ENCODE data around the gene EIF2B4.

DNA sequence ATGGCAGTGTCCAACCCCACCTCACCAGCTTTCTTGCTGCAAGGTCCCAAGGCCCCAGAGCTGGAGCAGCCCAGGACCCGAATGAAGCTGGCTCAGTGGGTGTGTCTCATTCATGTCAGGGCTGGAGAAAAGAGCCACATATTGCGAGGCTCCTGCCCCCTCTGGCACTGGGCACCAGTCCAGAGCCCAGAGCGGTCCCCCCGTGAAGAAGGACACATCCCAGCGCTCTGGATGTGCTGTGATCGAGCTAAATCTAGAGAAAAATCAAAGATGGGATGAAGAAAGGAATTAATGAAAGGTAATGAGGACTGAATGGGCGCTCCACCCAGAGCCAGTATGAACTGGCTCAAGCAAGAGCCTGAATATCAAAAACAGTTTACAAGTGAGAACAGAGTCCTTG, 34.0 kb downstream of the EIF2B4 start:
- TF ChIP-seq ELF4 (CRISPR knock-in tag; IDR thresholded peaks at IDR 0.05) (no peak), GATAD2A (IDR thresholded peaks at IDR 0.05) (no peak), TBL1XR1 (IDR thresholded peaks at IDR 0.05; ENCODE audit: low read length in 2 of 2) (no peak), POLR2A (conservative IDR thresholded peaks at IDR 0.05) (no peak), ZNF584 (CRISPR knock-in tag; IDR thresholded peaks at IDR 0.05; ENCODE audit: low read depth) (no peak), POLR2AphosphoS5 (IDR thresholded peaks at IDR 0.05; ENCODE audit: control insufficient read depth, insufficient read depth, low read depth, low read length) (no peak), NFYB (IDR thresholded peaks at IDR 0.05; ENCODE audit: extremely low read depth, insufficient read length) (no peak), TRIM28 (IDR thresholded peaks at IDR 0.05) (no peak), ZNF384 (IDR thresholded peaks at IDR 0.05; ENCODE audit: low read depth, low read length) (no peak)
- TF ChIP-seq, protein P1, sequence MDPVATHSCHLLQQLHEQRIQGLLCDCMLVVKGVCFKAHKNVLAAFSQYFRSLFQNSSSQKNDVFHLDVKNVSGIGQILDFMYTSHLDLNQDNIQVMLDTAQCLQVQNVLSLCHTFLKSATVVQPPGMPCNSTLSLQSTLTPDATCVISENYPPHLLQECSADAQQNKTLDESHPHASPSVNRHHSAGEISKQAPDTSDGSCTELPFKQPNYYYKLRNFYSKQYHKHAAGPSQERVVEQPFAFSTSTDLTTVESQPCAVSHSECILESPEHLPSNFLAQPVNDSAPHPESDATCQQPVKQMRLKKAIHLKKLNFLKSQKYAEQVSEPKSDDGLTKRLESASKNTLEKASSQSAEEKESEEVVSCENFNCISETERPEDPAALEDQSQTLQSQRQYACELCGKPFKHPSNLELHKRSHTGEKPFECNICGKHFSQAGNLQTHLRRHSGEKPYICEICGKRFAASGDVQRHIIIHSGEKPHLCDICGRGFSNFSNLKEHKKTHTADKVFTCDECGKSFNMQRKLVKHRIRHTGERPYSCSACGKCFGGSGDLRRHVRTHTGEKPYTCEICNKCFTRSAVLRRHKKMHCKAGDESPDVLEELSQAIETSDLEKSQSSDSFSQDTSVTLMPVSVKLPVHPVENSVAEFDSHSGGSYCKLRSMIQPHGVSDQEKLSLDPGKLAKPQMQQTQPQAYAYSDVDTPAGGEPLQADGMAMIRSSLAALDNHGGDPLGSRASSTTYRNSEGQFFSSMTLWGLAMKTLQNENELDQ (CRISPR knock-in tag; IDR thresholded peaks at IDR 0.05; ENCODE audit: borderline replicate concordance) = no peak
- TF ChIP-seq, protein P2, sequence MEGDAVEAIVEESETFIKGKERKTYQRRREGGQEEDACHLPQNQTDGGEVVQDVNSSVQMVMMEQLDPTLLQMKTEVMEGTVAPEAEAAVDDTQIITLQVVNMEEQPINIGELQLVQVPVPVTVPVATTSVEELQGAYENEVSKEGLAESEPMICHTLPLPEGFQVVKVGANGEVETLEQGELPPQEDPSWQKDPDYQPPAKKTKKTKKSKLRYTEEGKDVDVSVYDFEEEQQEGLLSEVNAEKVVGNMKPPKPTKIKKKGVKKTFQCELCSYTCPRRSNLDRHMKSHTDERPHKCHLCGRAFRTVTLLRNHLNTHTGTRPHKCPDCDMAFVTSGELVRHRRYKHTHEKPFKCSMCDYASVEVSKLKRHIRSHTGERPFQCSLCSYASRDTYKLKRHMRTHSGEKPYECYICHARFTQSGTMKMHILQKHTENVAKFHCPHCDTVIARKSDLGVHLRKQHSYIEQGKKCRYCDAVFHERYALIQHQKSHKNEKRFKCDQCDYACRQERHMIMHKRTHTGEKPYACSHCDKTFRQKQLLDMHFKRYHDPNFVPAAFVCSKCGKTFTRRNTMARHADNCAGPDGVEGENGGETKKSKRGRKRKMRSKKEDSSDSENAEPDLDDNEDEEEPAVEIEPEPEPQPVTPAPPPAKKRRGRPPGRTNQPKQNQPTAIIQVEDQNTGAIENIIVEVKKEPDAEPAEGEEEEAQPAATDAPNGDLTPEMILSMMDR (IDR thresholded peaks at IDR 0.05 in 2 of 3, conservative IDR thresholded peaks at IDR 0.05 in 1 of 3; ENCODE audit: insufficient read depth in 2 of 3, low read depth in 1 of 3, low read length in 3 of 3) = no peak
- TF ChIP-seq, protein P3, sequence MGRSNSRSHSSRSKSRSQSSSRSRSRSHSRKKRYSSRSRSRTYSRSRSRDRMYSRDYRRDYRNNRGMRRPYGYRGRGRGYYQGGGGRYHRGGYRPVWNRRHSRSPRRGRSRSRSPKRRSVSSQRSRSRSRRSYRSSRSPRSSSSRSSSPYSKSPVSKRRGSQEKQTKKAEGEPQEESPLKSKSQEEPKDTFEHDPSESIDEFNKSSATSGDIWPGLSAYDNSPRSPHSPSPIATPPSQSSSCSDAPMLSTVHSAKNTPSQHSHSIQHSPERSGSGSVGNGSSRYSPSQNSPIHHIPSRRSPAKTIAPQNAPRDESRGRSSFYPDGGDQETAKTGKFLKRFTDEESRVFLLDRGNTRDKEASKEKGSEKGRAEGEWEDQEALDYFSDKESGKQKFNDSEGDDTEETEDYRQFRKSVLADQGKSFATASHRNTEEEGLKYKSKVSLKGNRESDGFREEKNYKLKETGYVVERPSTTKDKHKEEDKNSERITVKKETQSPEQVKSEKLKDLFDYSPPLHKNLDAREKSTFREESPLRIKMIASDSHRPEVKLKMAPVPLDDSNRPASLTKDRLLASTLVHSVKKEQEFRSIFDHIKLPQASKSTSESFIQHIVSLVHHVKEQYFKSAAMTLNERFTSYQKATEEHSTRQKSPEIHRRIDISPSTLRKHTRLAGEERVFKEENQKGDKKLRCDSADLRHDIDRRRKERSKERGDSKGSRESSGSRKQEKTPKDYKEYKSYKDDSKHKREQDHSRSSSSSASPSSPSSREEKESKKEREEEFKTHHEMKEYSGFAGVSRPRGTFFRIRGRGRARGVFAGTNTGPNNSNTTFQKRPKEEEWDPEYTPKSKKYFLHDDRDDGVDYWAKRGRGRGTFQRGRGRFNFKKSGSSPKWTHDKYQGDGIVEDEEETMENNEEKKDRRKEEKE (IDR thresholded peaks at IDR 0.05; ENCODE audit: borderline replicate concordance in 1 of 2, control insufficient read depth in 1 of 2, low read depth in 2 of 2, low read length in 1 of 2) = no peak

Data from K562 (cell line).